ENCODE results near the gene MACROH2A1. TPM values are rescaled to one million over a fixed set of nuclear protein-coding genes. Genes with fewer than 3 reads are reported as not detected.

MACROH2A1 gene
- total RNA-seq, 2 experiments from 2014 or later: 328 to 332 TPM

- H3K4me3 Mint-ChIP-seq: peak overlapping the region; percentile 6
- H3K36me3 Mint-ChIP-seq (ENCODE audit: low read depth): peaks cover 7% of the 10 kb centered on the region
- ChIA-PET CTCF (interaction anchor here (1.0 to 1.5 kb wide), 3 partner anchors 8 to 22 kb away, joined by 3 to 6 read pairs (median 3); no protein-coding TSS in a partner anchor), POLR2A (interaction anchor here (0.9 to 1.5 kb wide), 2 partner anchors 14 to 15 kb away, joined by 3 read pairs; no protein-coding TSS in a partner anchor)
- H3K4me1 Mint-ChIP-seq (ENCODE audit: low read depth): peaks cover 95% of the 10 kb centered on the region
- peak; percentile 25 for DNase-seq
- no peaks in the 10 kb centered on the region for H3K9me3 Mint-ChIP-seq (ENCODE audit: insufficient read depth)
- peaks cover 2% of the 10 kb centered on the region for H3K27me3 Mint-ChIP-seq (ENCODE audit: low read depth)
- peak; percentile 44 for ATAC-seq
- H3K27ac Mint-ChIP-seq: peak overlapping the region; percentile 83
Observed at GRCh38 chr5:135310328-135310989, 88.6 kb downstream of the MACROH2A1 start.

GRCh38 chr5:135309391-135310327, 89.4 kb downstream of the MACROH2A1 start:
- ChIA-PET CTCF (interaction anchor here (1.1 to 1.5 kb wide), 3 partner anchors 16 to 117 kb away, joined by 3 to 6 read pairs (median 3); no protein-coding TSS in a partner anchor), POLR2A (interaction anchor here (0.9 to 1.5 kb wide), 2 partner anchors 15 to 16 kb away, joined by 3 read pairs; no protein-coding TSS in a partner anchor)
- H3K27me3 Mint-ChIP-seq (ENCODE audit: low read depth): peaks cover 5% of the 10 kb centered on the region
- H3K36me3 Mint-ChIP-seq (ENCODE audit: low read depth): peaks cover 7% of the 10 kb centered on the region
- DNase-seq (peak; percentile 55), ATAC-seq (peak; percentile 47)
- H3K27ac Mint-ChIP-seq: peak overlapping the region; percentile 83
- H3K4me1 Mint-ChIP-seq (ENCODE audit: low read depth): peaks cover 95% of the 10 kb centered on the region
- H3K4me3 Mint-ChIP-seq: peak overlapping the region; percentile 6
- no peaks in the 10 kb centered on the region for H3K9me3 Mint-ChIP-seq (ENCODE audit: insufficient read depth)

GRCh38 chr5:135308752-135309151, 90.3 kb downstream of the MACROH2A1 start:
- peaks cover 4% of the 10 kb centered on the region for H3K36me3 Mint-ChIP-seq (ENCODE audit: low read depth)
- ChIA-PET CTCF (interaction anchor here (0.9 to 1.5 kb wide), 2 partner anchors 15 to 117 kb away, joined by 3 read pairs; no protein-coding TSS in a partner anchor), POLR2A (no interaction called here)
- no peaks in the 10 kb centered on the region for H3K9me3 Mint-ChIP-seq (ENCODE audit: insufficient read depth)
- DNase-seq: peak; percentile 18
- H3K4me1 Mint-ChIP-seq (ENCODE audit: low read depth): peaks cover 93% of the 10 kb centered on the region
- H3K4me3 Mint-ChIP-seq: no peak overlapping the region
- H3K27ac Mint-ChIP-seq: peak overlapping the region; percentile 83
- H3K27me3 Mint-ChIP-seq (ENCODE audit: low read depth): peaks cover 12% of the 10 kb centered on the region
- ATAC-seq: no peak

GRCh38 chr5:135308245-135308644, 90.8 kb downstream of the MACROH2A1 start:
- H3K4me1 Mint-ChIP-seq (ENCODE audit: low read depth): peaks cover 88% of the 10 kb centered on the region
- peaks cover 14% of the 10 kb centered on the region for H3K27me3 Mint-ChIP-seq (ENCODE audit: low read depth)
- ChIA-PET POLR2A (no interaction called here), CTCF (interaction anchor here (0.9 kb wide), 1 partner anchor 16 kb away, joined by 3 read pairs; no protein-coding TSS in a partner anchor)
- DNase-seq (peak; percentile 21), ATAC-seq (no peak)
- peak overlapping the region; percentile 83 for H3K27ac Mint-ChIP-seq
- H3K9me3 Mint-ChIP-seq (ENCODE audit: insufficient read depth): no peaks in the 10 kb centered on the region
- H3K4me3 Mint-ChIP-seq: no peak overlapping the region
- H3K36me3 Mint-ChIP-seq (ENCODE audit: low read depth): peaks cover 4% of the 10 kb centered on the region

- no peak for DNase-seq
- H3K36me3 Mint-ChIP-seq (ENCODE audit: low read depth): peaks cover 4% of the 10 kb centered on the region
- no peak overlapping the region for H3K4me3 Mint-ChIP-seq
- H3K9me3 Mint-ChIP-seq (ENCODE audit: insufficient read depth): no peaks in the 10 kb centered on the region
- no peak for ATAC-seq
- H3K27me3 Mint-ChIP-seq (ENCODE audit: low read depth): peaks cover 18% of the 10 kb centered on the region
- POLR2A ChIA-PET: no interaction called here
- no peak overlapping the region for H3K27ac Mint-ChIP-seq
- peaks cover 79% of the 10 kb centered on the region for H3K4me1 Mint-ChIP-seq (ENCODE audit: low read depth)
- CTCF ChIA-PET: no interaction called here
Observed at GRCh38 chr5:135307143-135307903, 91.7 kb downstream of the MACROH2A1 start.

- H3K27ac Mint-ChIP-seq: no peak overlapping the region
- no peaks in the 10 kb centered on the region for H3K9me3 Mint-ChIP-seq (ENCODE audit: insufficient read depth)
- ATAC-seq: no peak
- POLR2A ChIA-PET: no interaction called here
- DNase-seq: no peak
- CTCF ChIA-PET: no interaction called here
- peaks cover 71% of the 10 kb centered on the region for H3K4me1 Mint-ChIP-seq (ENCODE audit: low read depth)
- H3K27me3 Mint-ChIP-seq (ENCODE audit: low read depth): peaks cover 23% of the 10 kb centered on the region
- H3K4me3 Mint-ChIP-seq: no peak overlapping the region
- peaks cover 4% of the 10 kb centered on the region for H3K36me3 Mint-ChIP-seq (ENCODE audit: low read depth)
Observed at GRCh38 chr5:135306557-135306956, 92.5 kb downstream of the MACROH2A1 start.

GRCh38 chr5:135304352-135305221, 94.4 kb downstream of the MACROH2A1 start:
- Mint-ChIP-seq H3K9me3 (ENCODE audit: insufficient read depth) (no peaks in the 10 kb centered on the region), H3K4me3 (no peak overlapping the region), H3K27me3 (ENCODE audit: low read depth) (peaks cover 37% of the 10 kb centered on the region), H3K27ac (peak overlapping the region; percentile 17), H3K4me1 (ENCODE audit: low read depth) (peaks cover 51% of the 10 kb centered on the region), H3K36me3 (ENCODE audit: low read depth) (no peaks in the 10 kb centered on the region)
- CTCF ChIA-PET: no interaction called here
- POLR2A ChIA-PET: no interaction called here
- no peak for DNase-seq
- no peak for ATAC-seq

DNA sequence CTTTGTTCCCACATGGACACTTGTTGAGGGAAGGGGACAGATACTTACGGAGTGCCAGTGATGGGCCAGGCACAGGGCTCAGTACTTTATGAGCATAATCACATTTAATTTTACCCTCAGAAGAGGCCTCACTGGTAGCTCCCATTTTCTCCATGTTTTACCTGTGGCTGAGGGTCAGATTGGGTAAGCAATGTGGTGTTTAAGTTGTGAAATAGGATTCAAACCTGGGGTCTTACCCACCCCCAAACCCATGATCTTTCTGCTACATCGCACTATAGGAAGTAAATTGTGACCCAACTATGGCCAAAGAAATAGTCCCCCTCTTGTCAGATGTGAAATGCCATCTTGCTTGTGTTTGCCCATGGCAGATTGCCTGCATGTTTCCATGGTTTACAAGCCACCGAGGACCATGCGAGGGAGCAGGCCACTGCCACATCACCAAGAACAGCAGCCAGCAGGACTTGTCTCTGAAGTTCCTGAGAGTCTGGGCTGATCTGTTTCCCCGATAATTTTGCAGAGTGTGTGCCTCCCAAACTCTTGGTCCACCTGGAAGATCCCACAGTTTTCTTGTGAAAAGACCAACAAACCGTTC, 95.4 kb downstream of the MACROH2A1 start:
- CTCF ChIA-PET: interaction anchor here (1.5 kb wide), 1 partner anchor 10 kb away, joined by 3 read pairs; no protein-coding TSS in a partner anchor
- H3K4me1 Mint-ChIP-seq (ENCODE audit: low read depth): peaks cover 42% of the 10 kb centered on the region

DNA sequence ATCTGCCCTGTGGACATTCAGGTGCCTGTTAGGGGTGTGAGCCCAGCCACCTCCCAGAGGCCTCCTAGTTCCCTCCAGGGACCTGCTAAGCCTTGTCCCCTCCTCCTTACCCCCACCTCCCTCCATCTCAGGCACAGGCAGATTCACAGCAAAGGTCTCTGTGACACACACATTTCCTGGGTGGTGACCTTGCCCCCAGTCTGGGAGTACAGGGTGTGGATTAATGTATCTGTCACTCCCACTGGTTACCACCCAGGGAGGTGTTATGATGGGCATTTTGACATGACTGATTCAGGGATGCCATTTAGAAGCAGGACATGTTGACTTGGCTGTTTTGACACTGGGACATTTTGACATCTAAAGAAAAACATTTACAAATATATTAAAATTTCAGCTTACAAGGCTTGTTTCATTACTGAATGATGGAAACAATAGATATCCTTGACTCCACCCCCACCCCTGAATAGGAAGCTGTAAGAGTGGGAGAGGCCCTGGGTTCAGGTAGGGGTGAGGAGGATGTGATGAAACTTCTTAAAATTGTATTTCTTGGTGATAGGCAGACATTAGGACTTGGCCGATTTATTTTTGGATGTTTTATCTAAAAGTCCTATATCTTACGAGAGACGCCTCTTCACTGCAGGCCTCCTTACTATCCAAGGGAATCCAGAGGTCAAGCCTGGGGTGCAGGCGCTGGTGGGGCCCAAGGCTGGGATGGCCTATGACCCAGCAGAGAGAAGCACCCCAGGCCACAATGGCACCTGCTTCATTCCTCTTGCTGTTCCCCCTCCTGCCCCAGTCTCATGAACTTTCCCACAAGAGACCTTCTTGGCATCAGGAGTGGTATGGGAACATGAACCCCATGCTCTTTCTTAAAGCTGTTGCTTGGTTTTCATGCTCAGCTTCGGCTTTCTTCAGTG, 101.9 kb downstream of the MACROH2A1 start:
- H3K27ac Mint-ChIP-seq: no peak overlapping the region
- DNase-seq (no peak), ATAC-seq (no peak)
- CTCF ChIA-PET: no interaction called here
- POLR2A ChIA-PET: no interaction called here
- peaks cover 38% of the 10 kb centered on the region for H3K27me3 Mint-ChIP-seq (ENCODE audit: low read depth)
- no peaks in the 10 kb centered on the region for H3K36me3 Mint-ChIP-seq (ENCODE audit: low read depth)
- no peak overlapping the region for H3K4me3 Mint-ChIP-seq
- peaks cover 1% of the 10 kb centered on the region for H3K9me3 Mint-ChIP-seq (ENCODE audit: insufficient read depth)
- H3K4me1 Mint-ChIP-seq (ENCODE audit: low read depth): peaks cover 6% of the 10 kb centered on the region

More for the DNA sequence above, 95.4 kb downstream of the MACROH2A1 start:
- Mint-ChIP-seq H3K9me3 (ENCODE audit: insufficient read depth) (no peaks in the 10 kb centered on the region), H3K36me3 (ENCODE audit: low read depth) (no peaks in the 10 kb centered on the region), H3K27ac (no peak overlapping the region), H3K27me3 (ENCODE audit: low read depth) (peaks cover 37% of the 10 kb centered on the region), H3K4me3 (no peak overlapping the region)
- POLR2A ChIA-PET: no interaction called here
- no peak for DNase-seq
- no peak for ATAC-seq

DNA sequence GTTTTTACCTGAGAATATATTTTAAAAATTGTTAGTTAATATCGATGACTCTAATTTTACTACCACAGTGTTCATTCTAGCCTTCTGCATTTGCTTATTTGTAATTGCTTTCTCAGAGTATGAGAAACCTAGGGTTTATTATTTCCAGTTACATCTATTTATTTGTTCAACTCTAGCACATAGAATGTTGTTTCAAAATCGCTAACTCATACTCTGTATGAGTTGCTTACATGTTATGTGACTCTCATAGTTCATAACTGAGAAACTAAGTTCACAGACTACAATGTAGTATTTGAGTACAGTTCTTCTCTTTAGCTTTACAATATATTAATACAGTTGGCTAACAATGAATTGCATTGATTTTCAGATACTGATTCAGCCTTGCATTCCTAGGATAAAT, 103.2 kb downstream of the MACROH2A1 start:
- H3K4me3 Mint-ChIP-seq: no peak overlapping the region
- ATAC-seq (no peak), DNase-seq (no peak)
- POLR2A ChIA-PET: no interaction called here
- no peaks in the 10 kb centered on the region for H3K36me3 Mint-ChIP-seq (ENCODE audit: low read depth)
- CTCF ChIA-PET: no interaction called here
- peaks cover 6% of the 10 kb centered on the region for H3K4me1 Mint-ChIP-seq (ENCODE audit: low read depth)
- H3K27me3 Mint-ChIP-seq (ENCODE audit: low read depth): peaks cover 35% of the 10 kb centered on the region
- no peak overlapping the region for H3K27ac Mint-ChIP-seq
- peaks cover 5% of the 10 kb centered on the region for H3K9me3 Mint-ChIP-seq (ENCODE audit: insufficient read depth)

Data from activated CD8-positive, alpha-beta T cell treated with anti-CD3 and anti-CD28 coated beads, Interleukin-2, amount 10 ng/mL, durations not matched to agents 7 days and 5 days (primary cell).